Activated naive CD4-positive, alpha-beta T cell treated with anti-CD3 and anti-CD28 coated beads, Interleukin-2, amount 50 U/mL, for 16 hours (primary cell): ENCODE data around the gene KLHL20.
"Not testable (repeated sequence)": the region's sequence is repeated elsewhere in the genome, so short reads cannot be mapped to it uniquely, and the experiment has no call there.

Source experiments
- DNase-seq: peaks from one replicate; pipeline ENCODE4 v3.0.0-alpha.2; 2020

KLHL20 gene

GRCh38 chr1:173714759-173715537 is at the start of gene KLHL20:
Gene KLHL20, plus strand, starts transcription at chr1:173714981. Its CDS starts 1,063 bp downstream, at chr1:173716044.
- DNase-seq, result peak; percentile 85

- no peak for DNase-seq
Measured at GRCh38 chr1:173666646-173667045, 48.1 kb upstream of the KLHL20 start.

DNA sequence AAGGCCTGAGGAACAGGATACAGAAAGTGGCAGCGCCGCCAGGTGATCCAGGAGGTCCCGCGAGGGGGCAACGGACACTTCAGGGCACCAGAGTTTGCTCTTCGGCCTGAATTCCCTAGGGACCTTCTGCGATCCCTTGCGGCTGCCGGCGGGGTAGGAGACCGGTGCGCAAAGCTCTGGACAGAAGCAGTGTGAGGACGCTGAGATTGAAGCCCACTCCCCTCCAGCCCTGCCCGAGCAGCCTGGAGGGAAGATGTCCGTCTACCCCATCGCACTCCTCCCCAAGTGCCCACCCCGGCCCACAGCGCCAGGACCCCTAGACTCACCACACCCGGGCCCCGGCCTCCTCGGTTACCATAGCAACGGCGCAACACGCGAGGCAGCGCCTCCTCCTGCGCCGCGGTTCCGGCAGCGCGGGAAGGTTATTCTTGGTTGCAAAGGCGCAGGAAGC is 45.3 kb upstream of the KLHL20 start, which contains the start of gene ANKRD45:
TSS of gene ANKRD45 (minus strand) at position 361 of the 451 bp plus-strand sequence. CDS start 10,433 bp downstream, outside the sequence.
- DNase-seq, result peak; percentile 15

DNA sequence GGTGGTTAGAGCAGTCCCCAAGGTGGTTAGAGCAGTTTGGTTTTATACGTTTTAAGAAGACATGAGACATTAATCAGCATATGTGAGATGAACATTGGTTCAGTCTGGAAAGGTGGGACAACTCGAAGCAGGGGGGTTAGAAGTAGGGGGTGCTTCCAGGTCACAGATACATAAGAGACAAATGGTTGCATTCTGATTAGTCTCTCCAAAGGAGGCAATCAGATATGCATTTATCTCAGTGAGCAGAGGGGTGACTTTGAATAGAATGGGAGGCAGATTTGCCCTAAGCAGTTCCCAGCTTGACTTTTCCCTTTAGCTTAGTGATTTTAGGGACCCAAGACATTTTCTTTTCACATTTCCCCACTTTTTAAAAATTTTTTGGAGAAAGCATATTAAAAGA is 40.3 kb upstream of the KLHL20 start:
- not testable (repeated sequence) for DNase-seq

- DNase-seq, result not testable (repeated sequence)
Measured at GRCh38 chr1:173680152-173680551, 34.6 kb upstream of the KLHL20 start.

GRCh38 chr1:173682184-173682583 is 32.6 kb upstream of the KLHL20 start:
- no peak for DNase-seq

DNA sequence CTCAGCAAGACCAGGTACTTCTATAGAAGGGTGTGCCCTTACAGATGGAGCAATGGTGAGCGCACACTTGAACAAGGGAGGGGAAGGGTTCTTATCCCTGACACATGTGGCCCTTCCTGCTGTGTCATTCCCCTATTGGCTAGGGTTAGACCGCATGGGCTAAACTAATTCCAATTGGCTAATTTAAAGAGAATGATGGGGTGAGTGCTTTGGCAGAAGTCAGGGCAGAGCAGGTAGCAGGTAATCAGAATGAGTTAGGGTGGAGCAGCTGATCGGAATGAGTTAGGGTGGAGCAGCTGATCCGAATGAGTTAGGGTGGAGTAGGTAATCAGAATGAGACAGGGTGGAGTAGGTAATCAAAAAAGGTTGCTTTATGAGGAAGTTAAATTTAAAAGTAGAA is 30.9 kb upstream of the KLHL20 start:
- DNase-seq, result not testable (repeated sequence)

DNA sequence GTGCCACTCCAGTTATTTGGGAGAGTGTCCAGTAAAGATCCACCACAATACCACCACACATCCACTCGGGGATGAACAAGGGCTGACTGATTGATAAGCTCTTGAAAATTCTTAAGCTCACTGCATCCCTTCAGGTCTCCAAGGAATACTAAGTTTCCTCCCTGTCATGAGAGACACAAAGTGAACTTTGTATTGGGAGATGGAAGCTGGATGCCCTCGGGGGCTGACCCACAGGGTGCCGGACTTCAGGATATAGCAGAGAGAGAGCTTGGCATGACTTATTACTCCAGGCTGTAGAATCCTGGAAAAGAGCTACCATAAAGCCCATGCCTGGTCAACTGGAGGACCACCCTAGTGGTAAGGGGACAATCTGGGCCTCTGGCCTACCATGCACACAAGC is 29.7 kb upstream of the KLHL20 start:
- DNase-seq, result not testable (repeated sequence)

DNA sequence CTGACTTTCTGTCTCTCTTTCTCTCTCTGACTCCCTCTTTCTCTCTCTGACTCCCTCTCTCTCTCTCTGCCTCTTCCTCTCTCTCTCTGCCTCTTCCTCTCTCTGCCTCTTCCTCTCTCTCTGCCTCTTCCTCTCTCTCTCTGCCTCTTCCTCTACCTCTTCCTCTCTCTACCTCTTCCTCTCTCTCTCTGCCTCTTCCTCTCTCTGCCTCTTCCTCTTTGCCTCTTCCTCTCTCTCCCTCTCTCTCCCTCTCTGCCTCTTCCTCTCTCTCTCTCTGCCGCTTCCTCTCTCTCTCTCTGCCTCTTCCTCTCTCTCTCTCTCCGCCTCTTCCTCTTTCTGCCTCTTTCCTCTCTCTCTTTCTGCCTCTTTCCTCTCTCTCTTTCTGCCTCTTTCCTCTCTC is 26.5 kb upstream of the KLHL20 start:
- DNase-seq, result no peak

GRCh38 chr1:173693238-173693637 is 21.5 kb upstream of the KLHL20 start:
- DNase-seq, result no peak

GRCh38 chr1:173701299-173701698 is 13.5 kb upstream of the KLHL20 start:
- DNase-seq, result not testable (repeated sequence)

- no peak for DNase-seq
Measured at GRCh38 chr1:173702736-173703135, 12.0 kb upstream of the KLHL20 start.

- DNase-seq, result no peak
Measured at GRCh38 chr1:173705117-173705516, 9.7 kb upstream of the KLHL20 start.

- DNase-seq, result no peak
Measured at GRCh38 chr1:173708787-173709186, 6.0 kb upstream of the KLHL20 start.

DNA sequence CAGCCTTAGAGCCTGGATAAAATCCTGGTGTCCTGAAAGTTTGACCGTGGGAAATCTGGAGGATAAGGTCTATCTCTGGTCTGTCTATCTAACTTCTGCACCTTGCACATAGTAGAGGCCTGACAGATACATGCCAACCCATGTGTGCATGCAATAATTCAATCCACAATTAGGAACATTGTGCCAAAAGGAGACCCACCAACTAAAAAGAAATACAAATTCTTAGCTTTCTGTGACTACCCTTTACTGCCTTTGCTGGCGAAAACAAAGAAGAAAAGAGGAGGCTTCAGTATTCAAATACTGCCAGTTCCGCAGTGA is 381 bp upstream of the KLHL20 start:
- DNase-seq, result no peak

GRCh38 chr1:173715538-173715844 is 710 bp downstream of the KLHL20 start:
- DNase-seq, result no peak

- DNase-seq, result no peak
Measured at GRCh38 chr1:173717238-173717637, 2.5 kb downstream of the KLHL20 start.

DNA sequence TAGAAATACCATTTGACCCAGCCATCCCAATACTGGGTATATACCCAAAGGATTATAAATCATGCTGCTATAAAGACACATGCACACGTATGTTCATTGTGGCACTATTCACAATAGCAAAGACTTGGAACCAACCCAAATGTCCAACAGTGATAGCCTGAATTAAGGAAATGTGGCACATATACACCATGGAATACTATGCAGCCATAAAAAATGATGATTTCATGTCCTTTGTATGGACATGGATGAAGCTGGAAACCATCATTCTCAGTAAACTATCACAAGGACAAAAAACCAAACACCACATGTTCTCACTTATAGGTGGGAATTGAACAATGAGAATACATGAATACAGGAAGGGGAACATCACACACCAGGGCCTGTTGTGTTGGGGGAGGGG is 16.6 kb downstream of the KLHL20 start:
- not testable (repeated sequence) for DNase-seq

DNA sequence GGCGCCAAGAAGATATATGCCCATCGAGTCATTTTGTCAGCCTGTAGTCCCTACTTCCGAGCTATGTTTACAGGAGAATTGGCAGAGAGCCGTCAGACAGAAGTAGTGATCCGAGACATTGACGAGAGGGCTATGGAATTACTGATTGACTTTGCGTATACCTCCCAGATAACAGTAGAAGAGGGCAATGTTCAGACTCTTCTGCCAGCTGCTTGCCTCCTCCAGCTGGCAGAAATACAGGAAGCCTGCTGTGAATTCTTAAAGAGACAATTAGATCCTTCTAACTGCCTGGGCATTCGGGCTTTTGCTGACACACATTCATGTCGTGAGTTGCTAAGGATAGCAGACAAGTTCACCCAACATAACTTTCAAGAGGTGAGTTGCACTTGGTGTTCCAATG is 19.1 kb downstream of the KLHL20 start:
- no peak for DNase-seq

DNA sequence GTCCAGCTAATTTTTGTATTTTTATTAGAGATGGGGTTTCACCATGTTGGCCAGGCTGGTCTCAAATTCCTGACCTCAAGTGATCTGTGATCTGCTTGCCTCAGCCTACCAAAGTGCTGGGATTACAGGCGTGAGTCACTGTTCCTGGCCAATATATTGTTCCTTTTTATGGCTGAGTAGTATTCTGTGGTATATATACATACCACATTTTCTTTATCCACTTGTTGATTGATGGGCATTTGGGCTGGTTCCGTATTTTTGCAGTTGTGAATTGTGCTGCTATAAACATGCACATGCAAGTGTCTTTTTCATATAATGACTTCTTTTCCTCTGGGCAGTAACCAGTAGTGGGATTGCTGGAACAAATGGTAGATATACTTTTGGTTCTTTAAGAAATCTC is 21.3 kb downstream of the KLHL20 start:
- not testable (repeated sequence) for DNase-seq

DNA sequence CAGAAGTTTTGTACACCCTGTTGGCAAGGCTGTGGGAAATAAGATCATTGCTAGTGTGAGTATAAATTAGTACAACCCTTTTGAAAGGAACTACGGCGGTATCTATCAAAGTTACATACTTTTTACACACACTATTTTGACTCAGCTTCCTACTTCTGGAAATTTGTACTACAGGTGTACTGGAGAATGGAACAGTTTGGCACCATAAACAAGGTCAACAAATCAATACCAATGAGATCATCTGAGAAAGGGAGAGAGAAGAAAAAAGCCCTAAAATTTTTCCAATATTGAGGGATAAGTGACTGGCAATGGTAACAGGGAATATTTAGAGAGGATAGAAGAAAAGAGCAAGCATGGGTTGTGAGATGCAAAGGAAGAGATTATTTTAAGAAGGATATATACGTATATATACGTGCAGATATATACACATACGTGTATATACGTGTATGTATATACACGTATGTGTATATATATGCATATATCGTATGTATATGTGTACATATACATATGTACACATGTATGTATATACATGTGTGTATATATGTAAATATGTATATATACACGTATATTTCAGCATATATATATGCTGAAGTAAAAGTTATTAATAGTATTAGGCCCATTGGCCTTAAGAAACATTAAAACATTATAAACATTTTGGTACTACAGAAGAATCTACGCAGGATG is 27.6 kb downstream of the KLHL20 start:
- no peak for DNase-seq

DNA sequence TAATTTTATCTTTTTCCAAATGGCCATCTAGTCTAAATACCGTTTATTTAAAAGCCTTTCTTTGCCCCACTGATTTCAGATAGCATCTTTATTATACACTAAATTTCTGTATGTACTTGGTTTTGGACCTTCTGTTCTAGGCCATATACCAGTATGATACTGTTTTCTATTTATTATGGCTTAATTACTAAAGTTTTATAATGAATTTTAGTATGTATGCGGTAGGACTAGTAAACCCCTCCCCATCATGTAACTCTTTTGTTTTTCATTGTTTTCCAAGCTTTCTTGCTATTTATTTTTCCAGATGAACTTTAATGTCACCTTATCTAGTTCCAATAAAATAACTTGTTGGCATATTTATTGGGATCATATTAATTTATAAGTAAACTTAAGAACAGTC is 29.9 kb downstream of the KLHL20 start:
- no peak for DNase-seq

- no peak for DNase-seq
Measured at GRCh38 chr1:173749137-173749536, 34.4 kb downstream of the KLHL20 start.

- DNase-seq, result no peak
Measured at GRCh38 chr1:173753830-173754229, 39.0 kb downstream of the KLHL20 start.

- DNase-seq, result no peak
Measured at GRCh38 chr1:173757666-173758065, 42.9 kb downstream of the KLHL20 start.
